Tibial nerve (tissue), 4 donors: ENCODE results near the gene PATE2.

Experiments
- EP300 ChIP-seq, 2 donors: sonication (generic); formaldehyde crosslinking; IDR thresholded peaks; one replicate each; pipeline ENCODE4 v1.6.1; 2017; ENCODE audit warnings: antibody characterized with exemption in 2 of 2, mild to moderate bottlenecking in 1 of 2
- TF ChIP-seq, protein P1 (sequence below), 5 experiments: fragments of 200-600 bp in 3 of 5; fragments of 450-650 bp in 2 of 5; sonication (generic) in 3 of 5; IDR thresholded peaks; one replicate each; pipeline ENCODE4 v1.5.1; 2016 to 2019; ENCODE audit warnings: antibody characterized with exemption in 5 of 5, mild to moderate bottlenecking in 3 of 5, moderate library complexity in 2 of 5

DNA sequence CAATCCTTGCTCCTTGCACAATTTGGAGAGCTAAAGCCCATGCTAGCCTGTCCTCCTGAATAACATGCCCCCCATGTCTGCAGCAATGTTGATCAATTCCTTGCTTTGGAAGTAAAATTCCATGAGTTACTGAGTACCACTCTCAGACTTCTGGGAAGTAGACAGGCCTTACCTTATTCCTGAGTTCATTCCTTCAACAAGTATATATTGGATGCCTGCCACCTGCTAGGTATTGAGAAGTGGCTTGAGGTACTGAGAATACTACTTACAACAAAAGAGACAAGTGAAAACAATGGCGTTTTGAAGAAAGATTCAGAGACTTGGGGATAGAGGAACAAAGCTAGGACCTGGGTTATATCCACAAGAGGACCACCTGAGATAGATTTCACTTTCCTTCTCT lies 12.4 kb downstream of the PATE2 start:
- TF ChIP-seq, protein P1, sequence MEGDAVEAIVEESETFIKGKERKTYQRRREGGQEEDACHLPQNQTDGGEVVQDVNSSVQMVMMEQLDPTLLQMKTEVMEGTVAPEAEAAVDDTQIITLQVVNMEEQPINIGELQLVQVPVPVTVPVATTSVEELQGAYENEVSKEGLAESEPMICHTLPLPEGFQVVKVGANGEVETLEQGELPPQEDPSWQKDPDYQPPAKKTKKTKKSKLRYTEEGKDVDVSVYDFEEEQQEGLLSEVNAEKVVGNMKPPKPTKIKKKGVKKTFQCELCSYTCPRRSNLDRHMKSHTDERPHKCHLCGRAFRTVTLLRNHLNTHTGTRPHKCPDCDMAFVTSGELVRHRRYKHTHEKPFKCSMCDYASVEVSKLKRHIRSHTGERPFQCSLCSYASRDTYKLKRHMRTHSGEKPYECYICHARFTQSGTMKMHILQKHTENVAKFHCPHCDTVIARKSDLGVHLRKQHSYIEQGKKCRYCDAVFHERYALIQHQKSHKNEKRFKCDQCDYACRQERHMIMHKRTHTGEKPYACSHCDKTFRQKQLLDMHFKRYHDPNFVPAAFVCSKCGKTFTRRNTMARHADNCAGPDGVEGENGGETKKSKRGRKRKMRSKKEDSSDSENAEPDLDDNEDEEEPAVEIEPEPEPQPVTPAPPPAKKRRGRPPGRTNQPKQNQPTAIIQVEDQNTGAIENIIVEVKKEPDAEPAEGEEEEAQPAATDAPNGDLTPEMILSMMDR (IDR thresholded peaks at IDR 0.05): no peak
- TF ChIP-seq EP300 (IDR thresholded peaks at IDR 0.05): no peak
